Hepatocyte (in vitro differentiated cells): ENCODE results near the gene PHF10.

Source experiments
- EZH2 ChIP-seq: fragments of 200-600 bp; sonication (generic); IDR thresholded peaks from 2 replicates; pipeline ENCODE4 v1.6.1; 2016; ENCODE audit warnings: antibody characterized with exemption, mild to moderate bottlenecking, borderline replicate concordance
- TF ChIP-seq, protein P1 (sequence below): fragments of 200-600 bp; sonication (generic); IDR thresholded peaks from 2 replicates; pipeline ENCODE4 v1.5.1; 2016; ENCODE audit warnings: antibody characterized with exemption, mild to moderate bottlenecking; ENCODE audit not compliant: poor library complexity

DNA sequence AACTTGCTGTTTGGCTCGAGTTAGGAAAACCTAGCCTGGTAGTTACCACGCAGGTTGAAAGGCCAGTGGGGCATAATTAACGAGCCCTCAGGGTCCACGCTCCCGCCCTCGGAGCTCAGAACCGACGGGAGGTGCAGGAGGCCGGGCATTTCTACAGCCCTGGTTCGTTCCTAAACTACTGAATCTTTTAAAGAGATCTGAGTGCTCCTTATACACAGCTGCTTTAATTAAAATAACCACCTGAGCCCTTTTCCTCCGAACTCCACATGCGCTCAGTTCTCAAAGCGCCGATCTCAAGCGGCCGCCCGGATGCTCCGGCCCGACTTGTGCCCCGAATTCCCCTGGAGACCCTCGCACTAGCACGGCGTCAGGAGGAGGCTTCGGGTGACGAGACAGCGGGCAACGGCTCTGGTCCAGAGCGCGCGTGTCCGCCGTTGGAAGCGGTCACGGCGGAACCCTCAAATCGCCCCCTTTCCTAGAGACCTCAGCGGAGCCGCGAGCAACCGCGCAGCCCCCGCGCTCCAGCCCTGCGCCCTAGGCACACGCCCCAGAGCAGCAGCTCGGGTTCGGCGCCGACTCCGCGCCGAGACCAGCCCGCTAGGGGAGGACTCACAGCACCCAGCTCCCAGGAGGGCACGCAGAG lies 22.9 kb downstream of the PHF10 start:
- TF ChIP-seq, protein P1, sequence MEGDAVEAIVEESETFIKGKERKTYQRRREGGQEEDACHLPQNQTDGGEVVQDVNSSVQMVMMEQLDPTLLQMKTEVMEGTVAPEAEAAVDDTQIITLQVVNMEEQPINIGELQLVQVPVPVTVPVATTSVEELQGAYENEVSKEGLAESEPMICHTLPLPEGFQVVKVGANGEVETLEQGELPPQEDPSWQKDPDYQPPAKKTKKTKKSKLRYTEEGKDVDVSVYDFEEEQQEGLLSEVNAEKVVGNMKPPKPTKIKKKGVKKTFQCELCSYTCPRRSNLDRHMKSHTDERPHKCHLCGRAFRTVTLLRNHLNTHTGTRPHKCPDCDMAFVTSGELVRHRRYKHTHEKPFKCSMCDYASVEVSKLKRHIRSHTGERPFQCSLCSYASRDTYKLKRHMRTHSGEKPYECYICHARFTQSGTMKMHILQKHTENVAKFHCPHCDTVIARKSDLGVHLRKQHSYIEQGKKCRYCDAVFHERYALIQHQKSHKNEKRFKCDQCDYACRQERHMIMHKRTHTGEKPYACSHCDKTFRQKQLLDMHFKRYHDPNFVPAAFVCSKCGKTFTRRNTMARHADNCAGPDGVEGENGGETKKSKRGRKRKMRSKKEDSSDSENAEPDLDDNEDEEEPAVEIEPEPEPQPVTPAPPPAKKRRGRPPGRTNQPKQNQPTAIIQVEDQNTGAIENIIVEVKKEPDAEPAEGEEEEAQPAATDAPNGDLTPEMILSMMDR, result no peak
- TF ChIP-seq EZH2, result no peak
